Neuronal stem cell (in vitro differentiated cells): ENCODE measurements around the gene ZNHIT1.
"Not testable (repeated sequence)": the region's sequence is repeated elsewhere in the genome, so short reads cannot be mapped to it uniquely, and the experiment has no call there.

Source experiments
- DNase-seq: peaks from one replicate; pipeline ENCODE4 v3.0.0-alpha.2; 2013; ENCODE audit warnings: low spot score
- H2AFZ ChIP-seq: one replicate; pipeline ENCODE4 v1.6.1; 2013; ENCODE audit warnings: mild to moderate bottlenecking, low read length, inconsistent platforms
- H2AK5ac ChIP-seq: 2 replicates; pipeline ENCODE4 v1.6.1; 2013; ENCODE audit warnings: low read depth, mild to moderate bottlenecking, inconsistent platforms, low read length, moderate library complexity, mixed read lengths
- H2BK120ac ChIP-seq: 2 replicates; pipeline ENCODE4 v1.6.1; 2013; ENCODE audit warnings: low read depth, mild to moderate bottlenecking, inconsistent platforms, low read length, moderate library complexity, mixed read lengths
- H2BK12ac ChIP-seq: one replicate; pipeline ENCODE4 v1.6.1; 2013; ENCODE audit warnings: low read length, inconsistent platforms
- H2BK15ac ChIP-seq: 2 replicates; pipeline ENCODE4 v1.6.1; 2013; ENCODE audit warnings: mild to moderate bottlenecking, low read length, inconsistent platforms, mixed read lengths
- H2BK5ac ChIP-seq: one replicate; pipeline ENCODE4 v1.6.1; 2013; ENCODE audit warnings: inconsistent platforms, mild to moderate bottlenecking, low read length, moderate library complexity
- H3K14ac ChIP-seq: one replicate; pipeline ENCODE4 v1.6.1; 2013; ENCODE audit warnings: low read length, inconsistent platforms
- H3K18ac ChIP-seq: 2 replicates; pipeline ENCODE4 v1.6.1; 2013; ENCODE audit warnings: low read length, inconsistent platforms
- H3K23ac ChIP-seq: 2 replicates; pipeline ENCODE4 v1.6.1; 2013; ENCODE audit warnings: low read depth, mild to moderate bottlenecking, mixed read lengths, low read length, inconsistent platforms; ENCODE audit not compliant: poor library complexity
- H3K27ac ChIP-seq: replicated peaks from 3 replicates; pipeline ENCODE4 v1.5.1; 2013; ENCODE audit warnings: low read length, inconsistent platforms
- H3K27me3 ChIP-seq, 3 experiments: 2 replicates each; pipeline ENCODE4 v1.6.1; 2013; ENCODE audit warnings: low read length in 3 of 3, mild to moderate bottlenecking in 2 of 3, inconsistent platforms in 1 of 3, low read depth in 1 of 3, mixed read lengths in 1 of 3, moderate library complexity in 1 of 3; ENCODE audit not compliant: control insufficient read depth in 3 of 3, insufficient read depth in 3 of 3
- H3K36me3 ChIP-seq, 2 donors: replicated peaks in 1 of 2; 2 replicates each; pipeline ENCODE4 v1.6.1; 2013; ENCODE audit warnings: low read length in 2 of 2; ENCODE audit not compliant: control insufficient read depth in 2 of 2, insufficient read depth in 2 of 2
- H3K4ac ChIP-seq: 2 replicates; pipeline ENCODE4 v1.6.1; 2013; ENCODE audit warnings: inconsistent platforms, mild to moderate bottlenecking, low read length, moderate library complexity
- H3K4me1 ChIP-seq, 2 donors: 1 replicate in 1 of 2; 2 replicates in 1 of 2; pipeline ENCODE4 v1.6.1; 2013; ENCODE audit warnings: low read length in 2 of 2, low read depth in 1 of 2; ENCODE audit not compliant: control insufficient read depth in 2 of 2, insufficient read depth in 1 of 2
- H3K4me2 ChIP-seq: one replicate; pipeline ENCODE4 v1.6.1; 2013; ENCODE audit warnings: mild to moderate bottlenecking, low read length, inconsistent platforms; ENCODE audit not compliant: insufficient read depth, poor library complexity, severe bottlenecking
- H3K4me3 ChIP-seq, 2 donors: 2 replicates each; pipeline ENCODE4 v1.5.1; 2013; ENCODE audit warnings: low read length in 2 of 2, mild to moderate bottlenecking in 2 of 2, inconsistent platforms in 1 of 2, moderate library complexity in 1 of 2
- H3K79me1 ChIP-seq: one replicate; pipeline ENCODE4 v1.6.1; 2013; ENCODE audit warnings: low read depth, mild to moderate bottlenecking, inconsistent platforms, low read length, moderate library complexity
- H3K9ac ChIP-seq: one replicate; pipeline ENCODE4 v1.6.1; 2013; ENCODE audit warnings: mild to moderate bottlenecking, low read depth, low read length, inconsistent platforms; ENCODE audit not compliant: poor library complexity
- H3K9me3 ChIP-seq, 2 donors: replicated peaks in 1 of 2; 2 replicates each; pipeline versions ENCODE3 to v1.6.1; 2013; ENCODE audit warnings: low read length in 2 of 2, mild to moderate bottlenecking in 2 of 2, inconsistent platforms in 1 of 2, low read depth in 1 of 2, mixed read lengths in 1 of 2, moderate library complexity in 1 of 2; ENCODE audit not compliant: control insufficient read depth in 2 of 2, insufficient read depth in 1 of 2
- H4K8ac ChIP-seq: one replicate; pipeline ENCODE4 v1.6.1; 2013; ENCODE audit warnings: low read depth, mild to moderate bottlenecking, inconsistent platforms, low read length, moderate library complexity
- H4K91ac ChIP-seq: one replicate; pipeline ENCODE4 v1.6.1; 2013; ENCODE audit warnings: low read length, low read depth, mild to moderate bottlenecking, inconsistent platforms; ENCODE audit not compliant: poor library complexity
- WGBS, 2 donors: extraction: QIAGEN DNeasy Blood & Tissue Kit; methylation state at CpG; one replicate each; pipeline ENCODE4 v1.1.7; 2013; ENCODE audit warnings: missing lambda C conversion rate in 2 of 2, mixed read lengths in 1 of 2; ENCODE audit not compliant: insufficient read length in 2 of 2, insufficient replicate concordance in 1 of 2; ENCODE audit errors: extremely low coverage in 2 of 2; 5-methylcytosine and 5-hydroxymethylcytosine counted together

The ZNHIT1 gene

DNA sequence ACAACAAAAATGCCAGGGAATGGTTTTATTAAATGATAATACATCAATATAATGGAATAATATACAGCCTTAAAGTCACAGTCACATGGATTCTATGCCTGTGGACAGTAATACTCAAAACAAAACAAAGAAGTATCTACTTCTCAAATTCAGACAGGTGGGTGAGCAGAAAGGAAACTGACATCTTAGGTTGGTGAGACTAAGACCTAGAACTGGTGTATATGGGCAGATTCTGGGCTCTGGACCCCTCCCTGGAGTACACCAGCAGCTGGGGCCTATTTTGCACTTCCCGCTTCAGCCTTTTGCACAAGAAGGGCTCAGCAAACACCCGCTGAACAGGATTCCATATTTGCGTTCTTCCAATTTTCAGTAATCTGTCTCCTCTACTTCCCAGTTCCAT, 32.4 kb downstream of the ZNHIT1 start:
- Histone ChIP-seq H4K8ac (no peak overlapping the region), H2BK12ac (no peak overlapping the region), H3K27me3 (no peaks in the 10 kb centered on the region), H3K23ac (no peak overlapping the region), H2BK120ac (no peak overlapping the region), H3K14ac (no peak overlapping the region), H4K91ac (no peak overlapping the region), H2BK5ac (no peak overlapping the region), H2AK5ac (no peak overlapping the region), H3K4me1 (peaks cover 3% of the 10 kb centered on the region in 2 donors), H2AFZ (no peak overlapping the region), H3K9me3 (no peaks in the 10 kb centered on the region), H3K9ac (no peak overlapping the region), H3K18ac (no peak overlapping the region), H3K4ac (no peak overlapping the region), H2BK15ac (no peak overlapping the region), H3K4me2 (no peak overlapping the region), H3K36me3 (peaks cover 1 to 31% of the 10 kb centered on the region in 2 donors), H3K79me1 (peaks cover 3% of the 10 kb centered on the region), H3K4me3 (no peak overlapping the region), H3K27ac (no peak overlapping the region)
- no CpG with 5 or more reads among the region's 3 CpGs for WGBS, 2 donors
- DNase-seq = no peak

DNA sequence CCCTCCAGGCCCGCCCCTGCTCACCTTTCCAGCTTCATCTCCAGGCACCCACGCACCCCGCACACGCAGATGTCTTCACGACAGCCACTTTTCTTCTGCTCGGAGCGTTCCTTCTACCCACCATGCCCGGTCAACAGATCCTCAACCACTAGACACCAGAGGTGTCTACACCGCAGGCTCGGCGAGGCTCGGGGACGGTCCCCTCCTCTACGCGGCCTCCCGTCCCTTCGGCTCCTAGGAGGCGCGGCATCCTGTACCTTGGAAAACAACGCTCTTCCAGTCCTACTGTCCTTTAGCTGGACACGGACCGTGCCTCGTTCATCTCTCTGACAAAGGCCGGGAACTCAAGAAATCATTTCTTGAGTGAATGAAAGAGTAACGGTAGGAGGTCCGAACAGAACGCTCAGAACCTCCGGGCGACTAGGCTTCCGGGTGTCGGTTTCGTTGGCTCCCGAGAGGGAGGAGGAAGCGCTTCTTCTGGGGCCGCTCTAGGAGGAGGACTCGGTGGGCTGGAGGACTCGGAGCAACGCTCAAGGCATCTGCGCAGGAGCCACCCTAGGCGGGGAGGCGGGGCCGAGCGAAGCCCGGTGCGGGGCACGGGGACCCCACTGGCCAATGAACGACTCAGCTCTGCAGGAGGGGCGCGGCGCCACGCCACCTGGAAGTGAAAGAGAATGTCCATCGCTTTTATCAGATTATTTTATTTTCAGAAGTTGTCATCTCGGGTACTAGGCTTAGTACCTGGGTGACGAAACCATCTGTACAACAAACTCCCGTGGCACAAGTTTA, 34.1 kb downstream of the ZNHIT1 start:
- H3K27ac ChIP-seq = no peak overlapping the region

GRCh38 chr7:101253199-101253598, 35.2 kb downstream of the ZNHIT1 start:
- not testable (repeated sequence) for H3K9ac ChIP-seq, H3K9me3 ChIP-seq, H2BK12ac ChIP-seq, H3K18ac ChIP-seq, H3K4me3 ChIP-seq, H3K27ac ChIP-seq, H3K14ac ChIP-seq, H4K91ac ChIP-seq, H3K79me1 ChIP-seq, H2BK15ac ChIP-seq, H2BK5ac ChIP-seq, H2AK5ac ChIP-seq, DNase-seq, H3K4ac ChIP-seq, H3K27me3 ChIP-seq, H3K4me1 ChIP-seq, H3K23ac ChIP-seq, H2BK120ac ChIP-seq, H4K8ac ChIP-seq
- Histone ChIP-seq H3K4me2 (peak overlapping the region; percentile 25), H3K36me3 (peaks cover 1 to 19% of the 10 kb centered on the region in 2 donors), H2AFZ (peak overlapping the region; percentile 91)
- no CpG with 5 or more reads among the region's 5 CpGs for WGBS, 2 donors

More for the DNA sequence above, 34.1 kb downstream of the ZNHIT1 start:
- H3K4me1 ChIP-seq = peaks cover 3% of the 10 kb centered on the region in 2 donors
- H2BK5ac ChIP-seq = no peak overlapping the region
- H2BK12ac ChIP-seq = no peak overlapping the region
- peak; percentile 96 for DNase-seq
- H4K91ac ChIP-seq = no peak overlapping the region
- H3K23ac ChIP-seq = peak overlapping the region; percentile 60
- H3K4me2 ChIP-seq = peak overlapping the region; percentile 79
- peak overlapping the region; percentile 91 for H2AFZ ChIP-seq
- H3K79me1 ChIP-seq = peaks cover 3% of the 10 kb centered on the region
- no peak overlapping the region for H4K8ac ChIP-seq
- H3K4me3 ChIP-seq = peak overlapping the region; percentile 85 to 88
- H3K14ac ChIP-seq = peak overlapping the region; percentile 63
- peak overlapping the region; percentile 93 for H3K18ac ChIP-seq
- H2AK5ac ChIP-seq = no peak overlapping the region
- WGBS, 2 donors = no CpG with 5 or more reads among the region's 55 CpGs
- H3K27me3 ChIP-seq = no peaks in the 10 kb centered on the region
- peak overlapping the region; percentile 95 for H3K9ac ChIP-seq
- H3K9me3 ChIP-seq = no peaks in the 10 kb centered on the region
- no peak overlapping the region for H3K4ac ChIP-seq
- no peak overlapping the region for H2BK120ac ChIP-seq
- peaks cover 1 to 22% of the 10 kb centered on the region in 2 donors for H3K36me3 ChIP-seq
- no peak overlapping the region for H2BK15ac ChIP-seq

DNA sequence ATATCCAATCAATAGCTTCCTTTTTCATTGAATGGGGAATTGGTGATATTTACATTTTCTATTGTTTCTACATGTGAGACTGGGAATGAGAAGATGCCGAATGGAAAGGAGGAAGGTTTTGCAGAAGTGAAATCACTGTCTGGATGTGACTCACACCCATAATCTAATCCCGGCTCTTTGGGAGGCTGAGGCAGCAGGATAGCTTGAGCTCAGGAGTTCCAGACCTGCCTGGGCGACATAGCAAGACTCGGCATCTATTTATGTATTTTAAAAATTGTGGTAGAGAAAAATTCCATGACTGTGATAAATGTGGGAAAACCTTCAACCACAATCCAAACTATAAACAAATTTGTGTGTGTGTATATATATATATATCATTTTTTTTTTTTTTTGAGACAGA, 37.8 kb downstream of the ZNHIT1 start:
- H3K9me3 ChIP-seq = no peaks in the 10 kb centered on the region
- H3K23ac ChIP-seq = no peak overlapping the region
- H4K8ac ChIP-seq = no peak overlapping the region
- H2BK120ac ChIP-seq = no peak overlapping the region
- H2BK12ac ChIP-seq = no peak overlapping the region
- DNase-seq = no peak
- H3K4me3 ChIP-seq = no peak overlapping the region
- peaks cover 0 to under 1% of the 10 kb centered on the region in 2 donors for H3K36me3 ChIP-seq
- no peak overlapping the region for H2AK5ac ChIP-seq
- peaks cover 3% of the 10 kb centered on the region for H3K79me1 ChIP-seq
- H4K91ac ChIP-seq = no peak overlapping the region
- no peak overlapping the region for H3K4me2 ChIP-seq
- no peak overlapping the region for H3K27ac ChIP-seq
- no peak overlapping the region for H3K9ac ChIP-seq
- no peak overlapping the region for H2AFZ ChIP-seq
- H3K4me1 ChIP-seq = peaks cover 3% of the 10 kb centered on the region in 2 donors
- H2BK5ac ChIP-seq = no peak overlapping the region
- no peak overlapping the region for H2BK15ac ChIP-seq
- no peaks in the 10 kb centered on the region for H3K27me3 ChIP-seq
- no peak overlapping the region for H3K18ac ChIP-seq
- H3K4ac ChIP-seq = no peak overlapping the region
- no CpG with 5 or more reads among the region's 4 CpGs for WGBS, 2 donors
- no peak overlapping the region for H3K14ac ChIP-seq
